CD4-positive, alpha-beta T cell treated with Interleukin-6 at 100 ng/mL for 8 hours (primary cell): ENCODE data around the gene CNTLN.
"Not testable (repeated sequence)": the region's sequence is repeated elsewhere in the genome, so short reads cannot be mapped to it uniquely, and the experiment has no call there.

Experiments used
- DNase-seq: peaks from one replicate; pipeline ENCODE4 v3.0.0-alpha.2; 2020; ENCODE audit warnings: mixed read lengths, low spot score

CNTLN gene

DNA sequence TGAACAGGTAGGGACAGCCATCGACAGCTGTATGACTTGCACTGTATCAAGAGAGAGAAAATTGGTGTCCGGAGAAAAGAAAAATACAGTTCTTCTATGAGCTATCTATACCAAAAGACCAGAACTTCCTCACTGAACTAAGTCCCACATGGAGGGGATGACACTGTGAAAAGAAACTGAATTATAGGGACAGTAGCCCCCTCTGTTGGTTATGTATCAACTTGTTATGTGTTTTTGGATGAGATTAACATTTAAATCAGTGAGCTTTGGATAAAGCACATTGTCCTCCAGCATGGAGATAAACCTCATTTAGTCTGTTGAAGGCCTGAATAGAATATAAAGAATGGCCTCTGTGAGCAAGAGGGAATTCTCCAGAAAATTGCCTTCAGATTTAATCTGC is 267.5 kb downstream of the CNTLN start:
- no peak for DNase-seq

DNA sequence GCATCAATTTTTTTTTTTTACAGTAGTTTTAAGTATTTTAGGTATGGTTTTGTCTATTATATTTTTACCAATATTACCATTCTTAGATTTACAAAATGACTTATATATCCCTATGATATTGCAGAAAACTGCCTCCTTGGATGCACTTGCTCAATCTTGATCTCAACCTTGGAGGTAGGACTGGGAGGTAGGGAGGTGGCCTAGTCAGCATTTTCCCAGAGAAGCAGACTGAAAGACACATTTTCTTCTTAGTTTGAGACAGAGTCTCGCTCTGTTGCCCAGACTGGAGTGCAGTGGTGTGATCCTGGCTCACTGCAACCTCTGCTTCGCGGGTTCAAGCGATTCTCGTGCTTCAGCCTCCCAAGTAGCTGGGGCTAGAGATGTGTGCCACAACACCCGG is 268.7 kb downstream of the CNTLN start:
- no peak for DNase-seq

GRCh38 chr9:17414986-17415385 is 280.1 kb downstream of the CNTLN start:
- DNase-seq: no peak

DNA sequence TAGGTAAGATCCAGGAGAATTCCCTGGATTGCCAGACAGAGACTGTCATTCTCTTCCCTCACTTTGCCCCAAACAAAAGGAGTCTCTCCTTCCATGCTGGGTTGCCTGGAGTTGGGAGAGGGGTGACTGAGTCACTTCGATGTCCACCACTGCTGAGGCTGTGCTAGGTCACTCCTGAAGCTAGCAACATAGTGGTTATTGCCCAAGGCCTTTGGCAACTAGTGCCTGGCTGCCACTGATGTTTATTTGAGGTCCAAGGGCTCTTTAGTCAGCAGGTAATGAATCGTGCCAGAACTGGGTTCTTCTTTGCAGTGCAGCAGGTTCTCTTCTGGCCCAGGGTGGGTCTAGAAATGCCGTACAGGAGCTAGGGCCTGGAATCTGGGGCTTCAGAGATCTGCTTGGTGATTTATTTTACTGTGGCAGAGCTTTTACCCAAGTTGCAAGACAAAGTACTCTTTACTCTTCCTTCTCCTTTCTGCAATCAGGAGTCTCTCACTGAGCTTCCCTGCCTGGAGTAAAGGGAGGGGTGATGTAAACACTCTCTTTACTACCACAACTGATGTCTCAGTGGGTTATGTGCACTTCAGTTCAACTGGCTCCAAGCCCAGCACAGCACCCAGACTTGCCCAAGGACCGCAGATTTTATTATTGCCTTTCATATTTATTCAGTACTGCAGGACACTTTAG is 288.3 kb downstream of the CNTLN start:
- no peak for DNase-seq

DNA sequence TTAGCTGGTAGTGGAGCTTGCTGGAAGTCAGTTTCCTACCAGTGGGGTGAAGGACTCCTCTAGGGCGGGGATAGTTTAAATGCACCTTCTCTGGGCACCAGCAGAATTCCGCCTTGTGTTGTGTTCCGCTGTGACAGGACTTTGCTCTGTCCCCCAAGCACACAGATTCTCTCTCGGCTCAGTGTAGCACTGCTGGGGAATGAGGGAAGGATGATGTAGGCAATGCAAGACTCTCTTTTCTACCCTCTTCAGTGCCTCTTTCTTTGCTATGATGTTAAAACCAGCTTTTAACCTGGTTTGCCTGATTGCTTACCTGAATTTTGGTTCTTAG is 288.8 kb downstream of the CNTLN start:
- DNase-seq: no peak

- no peak for DNase-seq
These were observed 290.5 kb downstream of the CNTLN start for GRCh38 chr9:17425384-17425783.

GRCh38 chr9:17433526-17433925 is 298.7 kb downstream of the CNTLN start:
- DNase-seq: no peak

DNA sequence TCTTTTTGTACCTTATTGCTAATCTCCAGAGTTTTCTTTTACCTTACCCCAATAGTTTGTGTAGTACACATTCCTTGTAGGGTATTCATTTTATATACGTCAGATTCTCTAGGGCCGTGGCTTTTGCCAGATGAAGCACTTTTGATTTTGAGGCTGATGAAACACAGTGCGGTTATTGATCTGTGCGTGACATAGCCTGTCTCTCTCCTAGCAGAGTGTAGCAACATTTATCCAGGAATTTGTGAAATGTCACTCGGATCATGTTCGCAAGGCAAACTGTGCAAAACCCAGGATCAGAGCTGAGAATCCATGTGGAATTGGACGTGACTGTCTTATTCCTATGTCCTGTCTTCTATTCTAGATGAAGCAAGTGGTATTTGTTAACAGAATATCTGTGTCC is 302.0 kb downstream of the CNTLN start:
- no peak for DNase-seq

DNA sequence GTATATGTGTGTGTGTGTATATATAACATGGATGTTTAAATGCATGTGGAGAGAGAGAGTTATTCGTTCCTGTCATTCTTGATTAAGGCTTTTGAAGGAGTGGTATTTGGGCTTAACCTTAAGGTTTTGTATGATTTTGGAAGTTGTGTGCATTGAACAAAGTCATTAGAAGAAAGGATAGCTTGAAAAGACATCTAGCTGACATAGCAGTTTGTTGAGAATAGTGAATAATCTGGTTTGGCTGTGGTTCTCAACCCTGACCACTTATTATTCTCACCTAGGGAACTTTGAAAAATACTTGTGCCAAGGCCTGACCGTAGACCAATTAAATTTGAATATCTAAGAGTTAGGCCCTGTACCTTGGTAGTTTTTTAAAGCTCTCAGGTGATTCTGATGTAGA is 303.0 kb downstream of the CNTLN start:
- no peak for DNase-seq

GRCh38 chr9:17445126-17445525 is 310.3 kb downstream of the CNTLN start:
- not testable (repeated sequence) for DNase-seq

DNA sequence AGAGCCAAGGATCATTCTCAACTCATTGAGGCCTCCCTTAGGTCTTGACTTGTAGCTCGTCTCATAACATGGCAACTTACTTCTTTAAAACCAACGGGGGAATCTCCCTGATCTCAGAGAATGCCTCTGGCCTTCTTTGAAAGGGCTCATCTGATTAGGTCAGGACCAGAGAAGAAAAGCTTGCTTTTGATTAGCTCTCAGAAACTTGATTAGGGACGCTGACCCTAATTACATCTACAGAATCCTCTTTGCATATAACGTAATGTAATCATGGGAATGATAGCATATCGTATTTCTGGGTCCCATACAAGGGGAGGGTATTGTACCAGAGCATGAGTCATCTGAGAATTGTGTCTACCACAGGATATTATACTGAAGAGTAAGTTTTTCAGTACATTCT is 318.9 kb downstream of the CNTLN start:
- no peak for DNase-seq

GRCh38 chr9:17462869-17463464 is 328.1 kb downstream of the CNTLN start:
- DNase-seq: no peak

GRCh38 chr9:17470036-17470813 is 335.4 kb downstream of the CNTLN start:
- no peak for DNase-seq

DNA sequence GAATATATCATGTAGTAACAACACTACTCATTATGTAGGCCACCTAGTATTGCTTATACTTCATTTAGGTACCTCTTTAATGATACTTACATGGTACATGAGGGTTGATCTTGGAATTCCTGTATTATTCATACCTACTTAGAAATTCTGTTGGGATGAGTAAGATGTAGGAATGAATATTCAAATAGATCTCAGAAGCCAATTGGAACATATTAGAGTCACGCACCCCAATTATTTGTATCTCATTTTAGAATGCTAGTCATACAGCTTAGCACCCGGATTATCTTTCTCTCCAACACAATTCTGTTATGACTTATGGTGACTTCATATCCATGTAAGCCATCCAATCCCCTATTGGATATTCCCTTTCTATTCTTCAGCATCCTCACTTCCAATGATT is 337.3 kb downstream of the CNTLN start:
- DNase-seq: no peak

DNA sequence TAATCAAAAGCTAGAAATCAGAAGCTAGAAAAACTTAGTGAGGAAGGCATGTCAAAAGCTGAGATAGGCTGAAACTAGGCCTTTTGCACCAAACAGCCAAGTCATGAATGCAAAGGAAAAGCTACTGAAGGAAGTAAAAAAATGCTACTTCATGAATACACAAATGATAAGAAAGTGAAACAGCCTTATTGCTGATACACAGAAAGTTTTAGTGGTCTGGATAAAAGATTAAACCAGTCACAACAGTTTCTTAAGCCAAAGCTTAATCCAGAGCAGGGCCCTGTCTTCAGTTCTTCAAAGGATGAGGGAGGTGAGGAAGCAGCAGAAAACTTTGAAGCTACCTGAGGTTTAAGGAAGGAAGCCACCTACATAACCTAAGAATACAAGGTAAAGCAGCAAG is 341.6 kb downstream of the CNTLN start:
- DNase-seq: no peak

- no peak for DNase-seq
These were observed 343.0 kb downstream of the CNTLN start for GRCh38 chr9:17477816-17478215.

DNA sequence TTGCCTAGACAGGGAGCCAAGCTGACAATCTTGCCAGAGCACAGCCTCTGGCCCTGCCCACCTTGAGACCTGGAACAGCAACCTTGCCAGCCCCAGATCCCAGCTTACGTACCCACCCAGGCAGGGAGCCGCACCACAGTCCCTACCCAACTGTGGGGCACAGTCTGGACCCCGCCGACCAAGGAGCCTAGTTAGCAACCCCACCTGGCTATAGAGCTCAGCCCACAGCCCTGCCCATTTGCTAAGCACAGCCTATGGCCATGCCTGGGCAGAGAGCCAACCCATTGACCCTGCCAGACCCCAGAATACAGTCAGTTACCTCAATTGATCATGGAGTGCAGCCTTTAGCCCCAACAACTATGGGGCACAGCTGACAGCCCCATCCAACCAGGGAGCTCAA is 346.1 kb downstream of the CNTLN start:
- no peak for DNase-seq

GRCh38 chr9:17481565-17481964 is 346.7 kb downstream of the CNTLN start:
- no peak for DNase-seq

DNA sequence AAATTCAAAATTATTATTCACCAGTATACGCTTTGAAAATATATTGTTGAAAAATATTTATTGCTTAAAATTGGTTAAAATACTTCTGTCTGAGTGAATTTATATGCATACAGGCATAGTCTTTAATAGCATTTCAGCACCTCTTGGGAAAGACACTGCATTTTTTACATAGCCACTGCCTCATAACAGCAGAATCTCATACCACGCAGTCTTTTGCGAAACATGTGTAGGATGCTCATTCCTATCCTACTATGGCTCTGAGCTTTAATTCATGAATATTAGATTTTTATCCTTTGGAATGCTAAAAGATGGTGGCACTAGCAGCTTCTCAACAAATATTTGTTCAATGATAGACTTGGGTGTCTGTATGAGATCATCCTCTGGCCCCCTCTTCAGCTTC is 350.1 kb downstream of the CNTLN start:
- no peak for DNase-seq

GRCh38 chr9:17486396-17486795 is 351.6 kb downstream of the CNTLN start:
- no peak for DNase-seq

DNA sequence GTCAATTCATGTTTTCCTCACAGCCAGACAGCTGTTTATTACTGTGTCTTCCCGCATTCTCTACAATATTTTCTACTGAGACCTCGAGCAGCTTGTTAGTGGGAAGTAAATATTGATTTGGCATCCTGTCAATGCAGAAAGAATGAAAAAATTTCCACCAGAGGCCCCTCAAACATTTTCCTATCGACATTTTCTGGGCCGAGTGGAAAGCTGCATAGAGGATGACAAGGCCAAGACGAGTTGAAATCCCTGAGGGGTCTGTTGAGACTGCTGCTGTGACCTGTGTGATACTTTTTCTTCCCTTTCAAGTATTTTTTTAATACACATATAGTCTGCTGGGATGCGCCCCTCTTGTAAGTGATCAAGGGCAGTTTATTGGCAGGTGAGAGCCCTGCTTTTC is 352.6 kb downstream of the CNTLN start:
- DNase-seq: no peak

GRCh38 chr9:17488662-17489061 is 353.8 kb downstream of the CNTLN start:
- no peak for DNase-seq

- DNase-seq: no peak
These were observed 355.3 kb downstream of the CNTLN start for GRCh38 chr9:17490110-17490509.

GRCh38 chr9:17491780-17492179 is 356.9 kb downstream of the CNTLN start:
- DNase-seq: no peak
